Posterior cingulate gyrus (tissue), 11 donors: ENCODE results near the gene PRSS33.

Source experiments
- DNase-seq, 10 donors: peaks; one replicate each; pipeline versions ENCODE4 v3.0.0 to v3.0.0-alpha.2; 2020 to 2021; ENCODE audit warnings: mixed read lengths in 3 of 10
- intact Hi-C: fragments of 100-400 bp; cut with DNase I; formaldehyde crosslinking; loops from one replicate; pipeline ENCODE4 v1.15.1; 2023

Gene PRSS33

GRCh38 chr16:2767891-2768290, 19.5 kb downstream of the PRSS33 start:
- DNase-seq = peak in 3 of 10 donors; percentile 47 to 69 (median 66)
- intact Hi-C loops = no loop called here

- intact Hi-C loops = no loop called here
- peak in 3 of 10 donors; percentile 54 to 84 (median 72) for DNase-seq
These were observed 20.1 kb downstream of the PRSS33 start for GRCh38 chr16:2767140-2767731.

DNA sequence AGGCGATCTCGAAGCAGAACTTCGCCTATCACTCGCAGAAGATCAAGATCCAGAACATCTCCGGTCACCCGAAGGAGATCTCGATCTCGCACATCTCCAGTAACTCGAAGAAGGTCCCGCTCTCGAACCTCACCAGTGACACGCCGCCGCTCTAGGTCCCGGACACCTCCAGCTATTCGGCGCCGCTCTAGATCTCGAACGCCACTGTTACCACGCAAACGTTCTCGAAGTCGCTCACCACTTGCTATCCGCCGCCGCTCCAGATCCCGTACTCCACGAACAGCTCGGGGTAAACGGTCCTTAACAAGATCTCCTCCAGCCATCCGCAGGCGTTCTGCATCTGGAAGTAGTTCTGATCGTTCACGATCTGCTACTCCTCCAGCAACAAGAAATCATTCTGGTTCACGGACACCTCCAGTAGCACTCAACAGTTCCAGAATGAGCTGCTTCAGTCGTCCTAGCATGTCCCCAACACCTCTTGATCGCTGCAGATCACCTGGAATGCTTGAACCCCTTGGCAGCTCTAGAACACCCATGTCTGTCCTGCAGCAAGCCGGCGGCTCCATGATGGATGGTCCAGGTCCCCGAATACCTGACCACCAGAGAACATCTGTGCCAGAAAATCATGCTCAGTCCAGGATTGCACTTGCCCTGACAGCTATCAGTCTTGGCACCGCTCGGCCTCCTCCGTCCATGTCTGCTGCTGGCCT, 20.8 kb downstream of the PRSS33 start:
- intact Hi-C loops = no loop called here
- DNase-seq = peak in 3 of 10 donors; percentile 56 to 75 (median 62)

GRCh38 chr16:2765462-2766404, 21.6 kb downstream of the PRSS33 start:
- intact Hi-C loops = no loop called here

DNA sequence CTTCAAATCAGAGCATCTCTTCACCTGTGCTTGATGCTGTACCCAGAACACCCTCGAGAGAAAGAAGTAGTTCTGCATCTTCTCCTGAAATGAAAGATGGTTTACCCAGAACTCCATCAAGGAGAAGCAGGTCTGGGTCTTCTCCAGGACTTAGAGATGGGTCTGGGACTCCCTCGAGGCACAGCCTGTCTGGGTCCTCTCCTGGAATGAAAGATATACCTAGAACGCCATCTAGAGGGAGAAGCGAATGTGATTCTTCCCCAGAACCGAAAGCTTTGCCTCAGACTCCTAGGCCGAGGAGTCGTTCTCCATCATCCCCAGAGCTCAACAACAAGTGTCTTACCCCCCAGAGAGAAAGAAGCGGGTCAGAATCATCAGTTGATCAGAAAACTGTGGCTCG, 22.6 kb downstream of the PRSS33 start:
- intact Hi-C loops = no loop called here
- DNase-seq = peak in 1 of 10 donors; percentile 1

More at GRCh38 chr16:2765462-2766404, 21.6 kb downstream of the PRSS33 start:
- peak in 3 of 10 donors; percentile 54 to 76 (median 75) for DNase-seq

- DNase-seq = peak in 1 of 10 donors; percentile 47
- intact Hi-C loops = no loop called here
These were observed 24.2 kb downstream of the PRSS33 start for GRCh38 chr16:2763173-2763572.

GRCh38 chr16:2762711-2763110, 24.6 kb downstream of the PRSS33 start:
- intact Hi-C loops = no loop called here
- DNase-seq = peak in 2 of 10 donors; percentile 14 to 54

GRCh38 chr16:2761886-2762583, 25.3 kb downstream of the PRSS33 start:
- intact Hi-C loops = no loop called here
- peak in 3 of 10 donors; percentile 27 to 76 (median 62) for DNase-seq

DNA sequence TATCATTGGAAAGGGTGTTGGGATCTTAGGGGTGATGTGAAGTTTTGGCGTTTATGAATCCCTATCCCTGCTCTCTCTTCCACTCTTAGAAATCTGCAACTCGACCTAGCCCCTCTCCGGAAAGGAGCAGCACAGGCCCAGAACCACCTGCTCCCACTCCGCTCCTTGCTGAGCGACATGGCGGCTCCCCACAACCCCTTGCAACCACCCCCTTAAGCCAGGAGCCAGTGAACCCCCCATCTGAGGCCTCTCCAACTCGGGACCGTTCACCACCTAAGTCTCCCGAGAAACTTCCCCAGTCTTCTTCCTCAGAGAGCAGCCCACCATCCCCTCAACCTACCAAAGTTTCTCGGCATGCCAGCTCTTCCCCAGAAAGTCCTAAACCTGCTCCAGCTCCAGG, 25.9 kb downstream of the PRSS33 start:
- intact Hi-C loops = no loop called here
- peak in 1 of 10 donors; percentile 36 for DNase-seq

GRCh38 chr16:2757344-2757743, 30.0 kb downstream of the PRSS33 start:
- DNase-seq = peak in 2 of 10 donors; percentile 2 to 46
- intact Hi-C loops = no loop called here

DNA sequence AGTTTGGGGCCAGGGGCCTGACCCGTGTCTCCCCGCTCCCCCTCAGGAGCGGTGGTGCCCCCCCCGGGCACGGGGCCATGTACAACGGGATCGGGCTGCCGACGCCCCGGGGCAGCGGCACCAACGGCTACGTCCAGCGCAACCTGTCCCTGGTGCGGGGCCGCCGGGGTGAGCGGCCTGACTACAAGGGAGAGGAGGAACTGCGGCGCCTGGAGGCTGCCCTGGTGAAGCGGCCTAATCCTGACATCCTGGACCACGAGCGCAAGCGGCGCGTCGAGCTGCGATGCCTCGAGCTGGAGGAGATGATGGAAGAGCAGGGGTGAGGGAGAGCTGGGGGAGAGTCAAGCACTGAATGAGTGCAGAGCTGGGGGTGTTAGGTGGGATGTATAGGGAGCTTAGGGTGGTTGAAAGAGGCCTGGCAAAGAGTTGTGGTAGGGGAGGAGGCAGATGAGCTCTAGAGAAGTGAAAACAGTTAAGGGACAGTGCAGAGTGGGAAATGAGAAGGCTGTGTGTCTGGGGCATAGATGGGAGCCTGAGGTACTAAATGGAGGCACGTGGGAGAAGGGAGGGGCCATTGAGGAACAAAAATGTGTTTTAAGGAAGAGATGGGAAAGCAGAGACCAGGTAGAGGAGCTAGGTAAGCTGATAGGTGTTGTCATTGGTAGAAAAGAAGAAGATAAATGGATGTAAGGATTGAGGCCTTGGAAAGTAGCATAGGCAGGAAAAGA, 30.9 kb downstream of the PRSS33 start:
- peak in 3 of 10 donors; percentile 65 to 74 (median 72) for DNase-seq
- intact Hi-C loops = no loop called here

GRCh38 chr16:2755158-2755557, 32.2 kb downstream of the PRSS33 start:
- intact Hi-C loops = no loop called here
- DNase-seq = peak in 1 of 10 donors; percentile 3

DNA sequence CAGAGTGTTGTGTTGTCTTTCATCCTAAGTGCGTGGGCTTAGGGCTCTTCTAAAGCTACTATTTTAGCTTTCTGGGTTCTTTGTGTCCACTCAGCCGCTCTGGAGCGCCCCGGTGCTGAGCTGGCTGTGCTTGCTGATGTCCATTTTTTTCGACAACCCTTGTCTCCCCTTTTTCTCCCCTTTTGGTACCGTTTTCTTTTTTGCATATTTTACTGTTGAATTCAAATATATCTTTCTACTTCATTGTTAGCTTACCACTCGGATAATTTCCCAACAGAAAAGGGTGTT, 33.7 kb downstream of the PRSS33 start:
- intact Hi-C loops = loop anchor here (5.0 kb wide), 1 partner anchor 61 kb away; no protein-coding TSS in a partner anchor
- DNase-seq = peak in 3 of 10 donors; percentile 58 to 83 (median 67)

GRCh38 chr16:2752850-2753732, 34.3 kb downstream of the PRSS33 start:
- intact Hi-C loops = loop anchor here (1.0 to 5.0 kb wide), 2 partner anchors 24 to 61 kb away; partner anchors contain the start of gene ELOB
- DNase-seq = peak in 9 of 10 donors; percentile 62 to 96 (median 73)

DNA sequence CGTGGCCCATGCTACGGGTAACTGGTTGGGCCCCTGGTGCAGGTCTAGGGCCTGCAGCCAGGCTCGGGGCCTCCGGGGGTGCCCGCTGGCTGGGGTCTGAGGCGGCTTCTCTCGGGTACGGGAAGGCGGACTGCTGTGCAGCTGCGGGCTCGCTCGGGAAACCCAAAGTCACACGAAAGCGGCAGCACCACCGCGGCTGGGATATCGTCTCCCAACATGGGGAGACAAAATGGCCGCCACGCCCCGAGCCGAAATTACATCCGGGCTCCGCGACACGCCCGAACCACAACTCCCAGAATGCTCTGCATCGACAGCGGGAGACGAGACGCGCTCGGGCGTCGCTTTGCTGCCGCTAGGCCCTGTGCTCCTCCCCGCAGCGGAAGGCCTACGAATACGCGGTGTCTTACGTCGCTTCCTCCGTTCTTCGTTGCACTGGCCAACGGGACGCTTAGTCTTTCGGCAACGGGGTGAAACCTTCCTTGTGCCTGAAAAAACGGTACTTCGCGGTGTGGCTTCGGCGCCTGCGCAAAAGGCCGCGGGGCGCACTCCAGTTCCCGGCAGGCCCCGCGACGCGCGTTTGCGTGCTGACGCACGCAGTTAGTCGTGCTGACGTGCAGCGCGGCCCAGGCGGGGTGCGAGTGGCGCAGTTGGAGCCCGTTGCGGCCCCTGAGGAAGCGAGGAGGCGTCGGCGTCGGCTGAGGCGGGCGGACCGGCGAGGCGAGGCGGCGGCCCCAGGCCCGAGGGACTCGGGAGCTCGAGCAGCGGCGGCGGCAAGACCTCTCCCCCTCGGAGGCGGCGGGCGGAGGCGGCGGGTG, 35.1 kb downstream of the PRSS33 start, which contains the start of gene SRRM2:
Gene SRRM2, plus strand, starts transcription at position 604 of the 815 bp plus-strand sequence. CDS start 3,727 bp downstream, outside the sequence.
- intact Hi-C loops = loop anchor here (1.0 to 5.0 kb wide), 2 partner anchors 25 to 60 kb away; partner anchors contain the start of gene ELOB
- DNase-seq = peak; percentile 84 to 98 (median 92)

GRCh38 chr16:2751577-2752034, 35.8 kb downstream of the PRSS33 start:
- DNase-seq = peak in 2 of 10 donors; percentile 39 to 80
- intact Hi-C loops = loop anchor here (1.0 to 5.0 kb wide), 2 partner anchors 26 to 59 kb away; partner anchors contain the start of gene ELOB

DNA sequence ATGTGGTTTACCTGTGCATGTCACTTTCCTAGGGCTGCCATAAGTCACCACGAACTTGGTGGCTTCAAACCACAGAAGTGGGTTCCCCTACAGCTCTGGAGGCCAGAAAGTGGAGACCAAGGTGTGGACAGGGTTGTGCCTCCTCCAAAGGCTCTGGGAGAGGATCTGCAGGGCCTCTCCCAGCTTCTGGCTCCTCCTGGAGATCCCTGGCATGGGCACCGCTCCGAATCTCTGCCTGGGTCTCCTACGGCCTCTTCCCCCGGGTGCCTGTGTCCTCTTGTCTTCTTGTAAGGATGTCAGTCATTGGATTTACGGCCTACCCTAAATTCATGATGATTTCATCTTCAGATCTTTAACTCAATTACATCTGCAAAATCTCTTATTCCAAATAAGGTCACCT, 37.4 kb downstream of the PRSS33 start:
- intact Hi-C loops = loop anchor here (5.0 kb wide), 1 partner anchor 58 kb away; no protein-coding TSS in a partner anchor
- DNase-seq = peak in 2 of 10 donors; percentile 59 to 64
